Neural cell (in vitro differentiated cells): ENCODE data around the gene STUM. TPM values are rescaled to one million over a fixed set of nuclear protein-coding genes. Genes with fewer than 3 reads are reported as not detected.

Experiments
- H2AFZ ChIP-seq: fragments of 200-600, 300-800 bp; sonication (generic), shearing (Covaris generic); 2 replicates; pipeline ENCODE4 v1.6.0; 2014; ENCODE audit warnings: low read depth, mild to moderate bottlenecking, antibody characterized with exemption, low read length, moderate library complexity
- H3F3A ChIP-seq: fragments of 200-600 bp; shearing (Covaris generic); 2 replicates; pipeline ENCODE4 v1.6.1; 2016; ENCODE audit warnings: mild to moderate bottlenecking, moderate library complexity, mixed read lengths, antibody characterized with exemption, low read length; ENCODE audit not compliant: insufficient read depth, poor library complexity, severe bottlenecking
- H3K27ac ChIP-seq: fragments of 200-600, 300-800 bp; sonication (generic), shearing (Covaris generic); 2 replicates; pipeline ENCODE4 v1.5.1; 2014; ENCODE audit warnings: mild to moderate bottlenecking, low read length, moderate library complexity
- H3K27me3 ChIP-seq: fragments of 300-800, 200-600 bp; sonication (generic), shearing (Covaris generic); 2 replicates; pipeline ENCODE4 v1.6.0; 2014; ENCODE audit warnings: mild to moderate bottlenecking, low read depth, low read length, moderate library complexity; ENCODE audit not compliant: insufficient read depth
- H3K36me3 ChIP-seq: fragments of 300-800, 200-600 bp; sonication (generic), shearing (Covaris generic); 2 replicates; pipeline ENCODE4 v1.5.1; 2014; ENCODE audit warnings: mild to moderate bottlenecking, antibody characterized with exemption, low read length, moderate library complexity; ENCODE audit not compliant: insufficient read depth
- H3K4me2 ChIP-seq: fragments of 300-800, 200-600 bp; sonication (generic), shearing (Covaris generic); 2 replicates; pipeline ENCODE4 v1.6.0; 2014; ENCODE audit warnings: mild to moderate bottlenecking, low read length
- H3K4me3 ChIP-seq: fragments of 300-800, 200-600 bp; sonication (generic), shearing (Covaris generic); 2 replicates; pipeline ENCODE4 v1.5.1; 2014; ENCODE audit warnings: mild to moderate bottlenecking, low read length, moderate library complexity
- H3K79me2 ChIP-seq: fragments of 200-600 bp; shearing (Covaris generic); replicated peaks from 2 replicates; pipeline ENCODE4 v1.6.0; 2014; ENCODE audit warnings: mild to moderate bottlenecking, low read length, moderate library complexity; ENCODE audit not compliant: insufficient read depth
- H3K9ac ChIP-seq: fragments of 300-800, 200-600 bp; sonication (generic), shearing (Covaris generic); 2 replicates; pipeline ENCODE4 v1.6.1; 2016; ENCODE audit warnings: mild to moderate bottlenecking, low read length, mixed read lengths
- H3K9me2 ChIP-seq: fragments of 200-600 bp; shearing (Covaris generic); 2 replicates; pipeline ENCODE4 v1.6.1; 2016; ENCODE audit warnings: mild to moderate bottlenecking, low read length, mixed read lengths; ENCODE audit not compliant: insufficient read depth
- H3K9me3 ChIP-seq: fragments of 200-600, 300-800 bp; sonication (generic), shearing (Covaris generic); 2 replicates; pipeline ENCODE4 v1.6.1; 2016; ENCODE audit warnings: mild to moderate bottlenecking, mixed run types, low read length, moderate library complexity, mixed read lengths
- H4K20me1 ChIP-seq: fragments of 200-600 bp; shearing (Covaris generic); 2 replicates; pipeline ENCODE4 v1.6.1; 2016; ENCODE audit warnings: mild to moderate bottlenecking, mixed run types; ENCODE audit not compliant: insufficient read depth
- CTCF ChIP-seq: fragments of 450-650 bp; IDR thresholded peaks from 2 replicates; pipeline ENCODE4 v1.5.1; 2014; ENCODE audit warnings: antibody characterized with exemption, mild to moderate bottlenecking, moderate library complexity; ENCODE audit not compliant: poor library complexity, severe bottlenecking
- EP300 ChIP-seq: fragments of 450-650 bp; conservative IDR thresholded peaks from 2 replicates; pipeline ENCODE4 v1.6.1; 2014; ENCODE audit warnings: antibody characterized with exemption, mild to moderate bottlenecking, moderate library complexity; ENCODE audit not compliant: poor library complexity, severe bottlenecking
- EZH2 ChIP-seq: fragments of 200-600, 300-800 bp; shearing (Covaris generic), sonication (generic); IDR thresholded peaks from 2 replicates; pipeline ENCODE4 v1.6.1; 2014; ENCODE audit warnings: antibody characterized with exemption, low read length, borderline replicate concordance, mild to moderate bottlenecking; ENCODE audit not compliant: insufficient read depth, poor library complexity, severe bottlenecking
- MXI1 ChIP-seq: fragments of 450-650 bp; conservative IDR thresholded peaks from 2 replicates; pipeline ENCODE4 v1.6.1; 2014; ENCODE audit warnings: antibody characterized with exemption, mild to moderate bottlenecking; ENCODE audit not compliant: poor library complexity, severe bottlenecking
- POLR2AphosphoS5 ChIP-seq: IDR thresholded peaks from 2 replicates; pipeline ENCODE4 v1.6.1; 2012
- RAD21 ChIP-seq: fragments of 450-650 bp; conservative IDR thresholded peaks from 2 replicates; pipeline ENCODE4 v1.6.1; 2014; ENCODE audit warnings: antibody characterized with exemption, mild to moderate bottlenecking, moderate library complexity
- REST ChIP-seq: IDR thresholded peaks from 2 replicates; pipeline ENCODE4 v1.6.1; 2012; ENCODE audit warnings: borderline replicate concordance
- SMC3 ChIP-seq: fragments of 450-650 bp; conservative IDR thresholded peaks from 2 replicates; pipeline ENCODE4 v1.6.1; 2014; ENCODE audit warnings: antibody characterized with exemption, mild to moderate bottlenecking, moderate library complexity; ENCODE audit not compliant: poor library complexity
- TAF1 ChIP-seq: IDR thresholded peaks from 2 replicates; pipeline ENCODE4 v1.6.1; 2012; ENCODE audit warnings: low read depth
- polyA plus RNA-seq: library from polyadenylated mRNA; depleted of rRNA; stranded (reverse); fragments of >200 nt; gene quantifications from 2 replicates; pipeline ENCODE4 v1.2.3, GENCODE V29; 2014

Gene STUM
- polyA plus RNA-seq, 1 donor from 2014 or later: 0.52 TPM

GRCh38 chr1:226531360-226532093 is 17.0 kb upstream of the STUM start:
- Histone ChIP-seq H3F3A (no peaks in the 10 kb centered on the region), H2AFZ (no peak overlapping the region), H3K27ac (no peak overlapping the region), H3K4me3 (no peak overlapping the region), H3K9ac (no peak overlapping the region), H4K20me1 (no peaks in the 10 kb centered on the region), H3K36me3 (no peaks in the 10 kb centered on the region), H3K9me2 (no peaks in the 10 kb centered on the region), H3K79me2 (no peaks in the 10 kb centered on the region), H3K27me3 (no peaks in the 10 kb centered on the region), H3K9me3 (no peaks in the 10 kb centered on the region), H3K4me2 (no peak overlapping the region)
- TF ChIP-seq REST (no peak), EP300 (no peak), EZH2 (no peak), SMC3 (no peak), POLR2AphosphoS5 (no peak), CTCF (no peak), MXI1 (no peak), TAF1 (no peak), RAD21 (no peak)

GRCh38 chr1:226532553-226532952 is 16.0 kb upstream of the STUM start:
- Histone ChIP-seq H3K9me2 (no peaks in the 10 kb centered on the region), H4K20me1 (no peaks in the 10 kb centered on the region), H3K9me3 (no peaks in the 10 kb centered on the region), H3K79me2 (no peaks in the 10 kb centered on the region), H3F3A (no peaks in the 10 kb centered on the region), H3K4me3 (no peak overlapping the region), H3K4me2 (no peak overlapping the region), H3K36me3 (no peaks in the 10 kb centered on the region), H3K27ac (no peak overlapping the region), H3K9ac (no peak overlapping the region), H3K27me3 (no peaks in the 10 kb centered on the region), H2AFZ (no peak overlapping the region)
- no peak for TF ChIP-seq POLR2AphosphoS5
- TF ChIP-seq SMC3: no peak
- no peak for TF ChIP-seq TAF1
- no peak for TF ChIP-seq MXI1
- no peak for TF ChIP-seq RAD21
